Skeletal muscle tissue (tissue), 4 donors: ENCODE results near the gene TRAF5. TPM values are rescaled to one million over a fixed set of nuclear protein-coding genes. Genes with fewer than 3 reads are reported as not detected.

Experiments used
- H3K27ac ChIP-seq: one replicate; pipeline ENCODE4 v1.7.0; 2013; ENCODE audit warnings: mild to moderate bottlenecking, low read depth, low read length, inconsistent platforms
- H3K27me3 ChIP-seq, 3 donors: one replicate each; pipeline ENCODE4 v1.7.0; 2013; ENCODE audit warnings: low read length in 3 of 3; ENCODE audit not compliant: control insufficient read depth in 3 of 3, insufficient read depth in 3 of 3
- H3K36me3 ChIP-seq, 3 donors: one replicate each; pipeline ENCODE4 v1.7.0; 2013; ENCODE audit warnings: low read length in 3 of 3; ENCODE audit not compliant: control insufficient read depth in 3 of 3, insufficient read depth in 3 of 3
- H3K4me1 ChIP-seq, 3 donors: one replicate each; pipeline ENCODE4 v1.7.0; 2013; ENCODE audit warnings: low read length in 3 of 3, mild to moderate bottlenecking in 3 of 3; ENCODE audit not compliant: control insufficient read depth in 3 of 3, insufficient read depth in 3 of 3
- H3K4me3 ChIP-seq, 3 donors: one replicate each; pipeline ENCODE4 v1.7.0; 2013; ENCODE audit warnings: low read length in 3 of 3
- H3K9ac ChIP-seq, 3 donors: one replicate each; pipeline ENCODE4 v1.7.0; 2013; ENCODE audit warnings: low read length in 3 of 3, mild to moderate bottlenecking in 3 of 3, moderate library complexity in 2 of 3, low read depth in 1 of 3
- H3K9me3 ChIP-seq, 3 donors: one replicate each; pipeline ENCODE4 v1.7.0; 2013; ENCODE audit warnings: low read length in 3 of 3; ENCODE audit not compliant: control insufficient read depth in 3 of 3
- total RNA-seq: library from RNA; depleted of rRNA; stranded (reverse); fragments of >200 nt; gene quantifications from one replicate; pipeline ENCODE4 v1.2.3, GENCODE V29; 2014
- donor health status: Osteomylitis.

Gene TRAF5
- total RNA-seq, 1 donor from 2014 or later, result 13.0 TPM

DNA sequence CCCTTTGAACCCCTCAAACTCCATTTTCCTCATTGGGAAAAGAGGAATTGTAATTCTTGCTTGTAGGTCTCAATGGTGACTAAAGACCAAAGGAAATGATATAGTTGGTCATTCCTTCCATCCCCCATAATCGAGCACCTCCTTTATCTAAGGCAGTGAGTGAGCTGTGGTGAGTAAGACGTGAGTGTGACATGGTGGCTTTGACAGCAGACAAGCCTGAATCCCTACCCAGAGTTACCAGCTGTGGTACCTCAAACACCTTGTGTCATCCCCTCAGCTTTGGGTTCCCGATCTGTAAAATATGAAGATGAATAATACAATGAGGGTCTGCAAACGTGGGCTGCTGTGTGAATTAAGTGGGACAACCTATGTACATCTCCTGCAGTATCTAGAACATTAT lies 8.4 kb downstream of the TRAF5 start:
- Histone ChIP-seq H3K27ac (no peak overlapping the region), H3K4me3 (no peak overlapping the region), H3K9ac (no peak overlapping the region), H3K27me3 (no peaks in the 10 kb centered on the region), H3K36me3 (peaks cover 0 to 3% (median 0%) of the 10 kb centered on the region in 3 donors), H3K9me3 (no peaks in the 10 kb centered on the region), H3K4me1 (peaks cover 4 to 9% (median 7%) of the 10 kb centered on the region in 3 donors)

DNA sequence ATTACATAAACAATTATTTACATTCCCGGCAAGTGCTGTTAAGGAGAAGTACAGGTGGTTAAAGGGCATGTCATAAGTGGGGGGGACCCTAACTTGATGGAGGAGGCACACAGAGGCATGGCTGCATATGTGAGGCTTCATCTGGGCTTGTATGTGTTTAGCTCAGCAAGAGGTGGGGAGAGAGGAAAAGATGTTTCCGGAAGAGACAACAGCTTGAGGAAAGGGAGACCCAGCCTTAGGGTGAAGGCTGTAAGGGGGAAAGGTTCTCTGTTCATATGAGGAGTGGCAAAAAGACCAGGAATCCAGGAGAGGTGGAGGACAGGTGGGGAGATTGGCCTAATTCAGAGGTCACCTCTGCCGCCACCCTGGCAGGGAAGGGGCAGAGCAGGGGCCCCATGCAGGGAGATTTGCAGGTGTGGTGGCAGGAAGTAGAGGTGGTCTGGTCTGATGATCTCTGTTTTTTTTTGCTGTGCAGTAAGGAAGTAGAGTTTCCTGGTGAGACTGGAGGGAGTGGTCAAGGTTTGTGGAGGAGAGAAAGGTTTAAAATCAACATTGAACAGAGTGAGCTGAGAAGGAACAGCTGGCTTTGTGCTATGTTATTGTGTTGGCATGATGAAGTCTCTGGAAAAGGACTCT lies 9.0 kb downstream of the TRAF5 start:
- no peaks in the 10 kb centered on the region for H3K27me3 ChIP-seq
- no peak overlapping the region for H3K27ac ChIP-seq
- peaks cover 4 to 9% (median 6%) of the 10 kb centered on the region in 3 donors for H3K4me1 ChIP-seq
- no peaks in the 10 kb centered on the region for H3K9me3 ChIP-seq
- H3K36me3 ChIP-seq, result peaks cover 0 to under 1% (median 0%) of the 10 kb centered on the region in 3 donors
- H3K9ac ChIP-seq, result no peak overlapping the region
- H3K4me3 ChIP-seq, result no peak overlapping the region

DNA sequence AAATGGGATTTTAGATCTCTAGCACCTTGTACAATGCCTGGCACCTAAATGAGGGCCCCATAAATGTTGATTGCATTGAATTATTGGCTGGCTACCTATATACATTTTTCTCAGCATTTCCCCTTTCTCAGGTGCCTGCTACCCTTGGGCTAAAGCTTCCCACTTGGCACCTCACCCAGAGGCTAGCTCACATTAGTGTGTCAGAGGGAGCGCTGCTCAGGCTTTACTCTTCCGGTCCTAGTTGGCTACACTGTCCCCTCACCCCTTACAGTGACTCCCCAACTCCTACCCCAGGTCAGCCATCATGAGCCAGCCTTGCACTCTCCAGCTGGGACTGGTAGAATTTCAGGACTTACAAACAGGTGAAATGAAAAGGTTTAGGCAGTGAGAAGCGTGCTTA lies 9.5 kb downstream of the TRAF5 start:
- Histone ChIP-seq H3K9ac (no peak overlapping the region), H3K36me3 (no peaks in the 10 kb centered on the region), H3K27me3 (no peaks in the 10 kb centered on the region), H3K4me1 (peaks cover 4 to 11% (median 9%) of the 10 kb centered on the region in 3 donors), H3K4me3 (no peak overlapping the region), H3K9me3 (no peaks in the 10 kb centered on the region), H3K27ac (no peak overlapping the region)

DNA sequence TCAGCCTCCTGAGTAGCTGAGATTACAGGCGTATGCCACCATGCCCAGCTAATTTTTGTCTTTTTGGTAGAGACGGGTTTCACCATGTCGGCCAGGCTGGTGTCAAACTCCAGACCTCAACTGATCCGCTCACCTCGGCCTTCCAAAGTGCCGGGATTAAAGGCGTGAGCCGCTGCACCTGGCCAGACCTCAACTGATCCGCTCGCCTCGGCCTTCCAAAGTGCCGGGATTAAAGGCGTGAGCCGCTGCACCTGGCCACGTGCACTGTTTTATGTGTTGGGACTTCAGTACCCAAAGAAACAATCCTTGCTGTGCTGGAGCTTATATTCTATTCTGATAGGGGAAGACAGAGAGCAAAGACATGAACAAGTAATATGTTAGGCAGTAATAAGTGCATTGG lies 10.1 kb downstream of the TRAF5 start:
- Histone ChIP-seq H3K27me3 (no peaks in the 10 kb centered on the region), H3K27ac (no peak overlapping the region), H3K4me1 (peaks cover 4 to 11% (median 9%) of the 10 kb centered on the region in 3 donors), H3K4me3 (no peak overlapping the region), H3K36me3 (no peaks in the 10 kb centered on the region), H3K9me3 (no peaks in the 10 kb centered on the region), H3K9ac (no peak overlapping the region)

DNA sequence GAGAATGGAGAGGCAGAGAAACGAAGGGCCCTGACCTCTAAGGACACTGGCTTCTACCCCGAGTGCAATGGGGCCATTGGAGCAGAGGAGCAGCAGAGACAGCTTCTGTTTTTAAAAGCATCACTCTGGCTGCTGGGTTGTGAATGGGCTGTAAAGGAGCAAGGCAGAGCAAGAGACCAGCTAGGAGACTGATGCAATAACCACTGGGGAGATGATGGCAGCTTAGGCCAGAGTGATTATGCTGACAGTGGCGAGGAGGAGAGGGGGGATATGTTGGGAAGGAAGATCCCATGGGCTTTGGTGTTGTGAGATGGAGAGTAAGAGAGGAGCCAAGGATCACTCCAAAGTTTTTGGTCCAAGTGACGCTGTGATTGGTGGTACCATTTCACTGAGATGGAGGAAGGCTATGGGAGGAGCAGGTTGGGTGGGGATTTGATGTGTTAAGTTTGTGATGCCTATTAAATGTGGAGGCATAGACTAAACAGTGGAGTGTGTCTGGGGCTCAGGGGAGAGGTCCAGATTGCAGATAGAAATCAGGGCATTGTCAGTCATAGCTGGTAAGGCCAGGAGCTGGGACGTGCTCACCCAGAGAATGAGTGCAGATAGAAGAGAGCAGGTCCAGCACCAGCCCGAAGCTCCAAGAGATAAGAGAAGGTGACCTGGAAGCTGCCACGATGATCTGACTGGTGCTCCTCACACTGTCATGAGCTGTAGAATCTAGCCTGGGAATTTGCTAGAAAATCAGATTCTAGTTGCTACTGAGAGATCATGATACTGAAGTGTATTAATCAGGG lies 11.0 kb downstream of the TRAF5 start:
- H3K27ac ChIP-seq, result no peak overlapping the region
- peaks cover 3 to 5% (median 4%) of the 10 kb centered on the region in 3 donors for H3K4me1 ChIP-seq
- no peaks in the 10 kb centered on the region for H3K27me3 ChIP-seq
- H3K9ac ChIP-seq, result no peak overlapping the region
- no peak overlapping the region for H3K4me3 ChIP-seq
- H3K9me3 ChIP-seq, result no peaks in the 10 kb centered on the region
- H3K36me3 ChIP-seq, result no peaks in the 10 kb centered on the region

DNA sequence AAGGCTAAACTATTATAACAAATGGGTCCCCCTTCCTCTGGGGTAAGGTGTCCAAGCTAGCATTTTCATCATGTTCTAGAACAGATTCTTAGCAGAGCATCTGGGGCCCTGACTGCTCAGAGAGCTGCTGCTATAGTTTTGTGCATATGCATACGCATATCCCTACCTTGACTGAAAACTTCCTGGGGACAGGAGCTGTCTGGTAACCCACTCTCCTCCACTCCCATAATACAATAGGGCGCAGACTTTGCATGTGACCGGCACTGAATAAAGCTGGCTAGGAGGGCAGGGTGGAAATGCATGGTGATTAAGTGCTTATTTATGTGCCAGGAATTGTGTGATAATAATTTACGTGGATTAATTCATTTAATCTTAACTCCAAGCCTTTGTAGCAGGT lies 11.6 kb downstream of the TRAF5 start:
- Histone ChIP-seq H3K9me3 (no peaks in the 10 kb centered on the region), H3K36me3 (no peaks in the 10 kb centered on the region), H3K4me1 (peaks cover 3 to 5% (median 4%) of the 10 kb centered on the region in 3 donors), H3K4me3 (no peak overlapping the region), H3K9ac (no peak overlapping the region), H3K27ac (no peak overlapping the region), H3K27me3 (no peaks in the 10 kb centered on the region)

DNA sequence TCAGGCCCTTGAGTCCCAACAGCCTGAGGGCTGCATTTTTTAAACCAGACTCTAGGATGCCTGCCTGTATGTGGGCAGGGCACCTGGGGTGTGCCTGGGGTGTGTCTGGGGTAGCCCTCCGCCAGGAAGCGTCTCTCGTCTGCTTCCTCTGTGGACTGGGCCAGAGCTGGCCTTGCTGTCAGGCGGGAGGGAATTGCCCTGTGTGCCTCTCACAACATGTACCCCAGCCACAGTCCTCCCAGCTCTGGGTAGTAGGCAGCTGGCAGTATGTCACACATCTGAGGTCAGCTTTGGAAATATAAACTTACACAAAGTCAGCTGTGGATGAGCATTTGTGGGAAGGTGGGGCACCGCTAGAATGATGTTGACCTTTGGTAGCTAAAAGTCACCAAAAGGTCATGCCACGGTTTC lies 13.0 kb downstream of the TRAF5 start:
- Histone ChIP-seq H3K36me3 (no peaks in the 10 kb centered on the region), H3K27ac (no peak overlapping the region), H3K4me3 (no peak overlapping the region), H3K4me1 (peaks cover 3 to 5% (median 4%) of the 10 kb centered on the region in 3 donors), H3K27me3 (no peaks in the 10 kb centered on the region), H3K9ac (no peak overlapping the region), H3K9me3 (no peaks in the 10 kb centered on the region)

DNA sequence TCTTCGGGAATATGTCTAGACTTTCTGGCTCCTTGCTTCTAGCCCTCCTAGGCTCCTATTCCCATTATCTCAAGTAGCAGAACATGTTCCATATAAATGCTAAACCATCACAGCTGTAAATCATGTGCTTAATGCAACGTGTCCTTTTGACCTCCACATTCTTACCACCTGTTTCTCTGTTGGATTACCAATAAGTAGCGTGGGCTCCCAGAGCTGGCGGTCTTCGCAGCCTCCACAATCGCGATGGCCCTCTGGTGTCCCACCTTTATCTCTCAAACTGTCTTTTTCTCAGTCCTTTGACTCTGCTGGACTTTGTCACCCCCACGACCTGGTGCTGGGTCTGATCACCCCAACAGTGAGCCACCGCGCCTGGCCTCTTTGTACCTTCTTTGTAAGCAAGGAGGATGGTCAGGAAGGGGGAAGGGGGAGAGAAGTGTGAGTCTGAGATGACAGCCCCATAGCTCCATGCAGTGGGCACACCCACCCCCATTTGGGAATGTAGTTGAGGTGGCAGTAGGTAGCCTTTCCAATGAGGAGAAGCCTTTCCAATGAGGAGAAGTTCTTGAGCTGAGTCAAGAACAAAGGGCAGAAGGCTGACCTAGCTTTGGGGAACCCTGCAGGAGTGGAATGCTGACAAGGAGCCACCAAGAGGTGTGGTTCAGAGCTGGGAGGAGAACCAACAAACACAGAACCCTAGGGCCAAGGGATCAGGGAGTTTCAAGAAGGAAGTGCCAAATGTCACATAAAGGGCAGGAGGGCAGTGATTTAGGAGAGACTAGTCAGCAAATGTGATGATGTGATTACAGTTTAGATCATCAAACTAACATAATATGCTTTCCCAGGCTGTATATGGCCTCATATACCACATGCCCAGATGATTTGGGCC lies 14.2 kb downstream of the TRAF5 start:
- no peaks in the 10 kb centered on the region for H3K36me3 ChIP-seq
- no peak overlapping the region for H3K4me3 ChIP-seq
- H3K27ac ChIP-seq, result no peak overlapping the region
- H3K9ac ChIP-seq, result no peak overlapping the region
- no peaks in the 10 kb centered on the region for H3K9me3 ChIP-seq
- H3K4me1 ChIP-seq, result peaks cover 0 to 7% (median 3%) of the 10 kb centered on the region in 3 donors
- H3K27me3 ChIP-seq, result no peaks in the 10 kb centered on the region

DNA sequence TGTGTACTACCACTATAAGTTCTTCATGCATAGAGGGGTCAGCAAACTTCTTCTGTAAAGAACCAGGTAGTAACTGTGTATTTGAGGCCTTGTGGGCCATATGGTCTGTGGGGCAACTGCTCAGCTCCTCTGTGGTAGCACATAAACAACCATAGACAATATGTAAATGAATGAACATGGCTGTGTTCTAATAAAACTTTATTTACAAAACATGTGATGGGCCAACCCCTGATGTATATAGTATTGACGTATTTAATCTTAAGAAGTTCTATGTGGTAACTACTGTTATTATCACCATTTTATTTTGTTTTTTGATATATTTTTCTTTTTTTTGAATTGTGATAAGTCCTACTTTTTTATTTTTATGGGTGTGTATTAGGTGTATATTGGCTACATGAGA lies 15.4 kb downstream of the TRAF5 start:
- no peaks in the 10 kb centered on the region for H3K36me3 ChIP-seq
- H3K27ac ChIP-seq, result no peak overlapping the region
- H3K4me1 ChIP-seq, result peaks cover 0 to 6% (median 3%) of the 10 kb centered on the region in 3 donors
- no peaks in the 10 kb centered on the region for H3K27me3 ChIP-seq
- H3K9me3 ChIP-seq, result no peaks in the 10 kb centered on the region
- no peak overlapping the region for H3K9ac ChIP-seq
- no peak overlapping the region for H3K4me3 ChIP-seq
